Hematopoietic multipotent progenitor cell treated with erythropoietin and hydrocortisone succinate and interleukin-3 and kit ligand, for 15 days (in vitro differentiated cells): Measurements from ENCODE around the gene MSMB.

Experiments
- DNase-seq: peaks from one replicate; pipeline ENCODE4 v3.0.0-alpha.2; 2015; ENCODE audit warnings: low spot score

MSMB gene

GRCh38 chr10:46033602-46034011, 12.5 kb downstream of the MSMB start:
- no peak for DNase-seq

DNA sequence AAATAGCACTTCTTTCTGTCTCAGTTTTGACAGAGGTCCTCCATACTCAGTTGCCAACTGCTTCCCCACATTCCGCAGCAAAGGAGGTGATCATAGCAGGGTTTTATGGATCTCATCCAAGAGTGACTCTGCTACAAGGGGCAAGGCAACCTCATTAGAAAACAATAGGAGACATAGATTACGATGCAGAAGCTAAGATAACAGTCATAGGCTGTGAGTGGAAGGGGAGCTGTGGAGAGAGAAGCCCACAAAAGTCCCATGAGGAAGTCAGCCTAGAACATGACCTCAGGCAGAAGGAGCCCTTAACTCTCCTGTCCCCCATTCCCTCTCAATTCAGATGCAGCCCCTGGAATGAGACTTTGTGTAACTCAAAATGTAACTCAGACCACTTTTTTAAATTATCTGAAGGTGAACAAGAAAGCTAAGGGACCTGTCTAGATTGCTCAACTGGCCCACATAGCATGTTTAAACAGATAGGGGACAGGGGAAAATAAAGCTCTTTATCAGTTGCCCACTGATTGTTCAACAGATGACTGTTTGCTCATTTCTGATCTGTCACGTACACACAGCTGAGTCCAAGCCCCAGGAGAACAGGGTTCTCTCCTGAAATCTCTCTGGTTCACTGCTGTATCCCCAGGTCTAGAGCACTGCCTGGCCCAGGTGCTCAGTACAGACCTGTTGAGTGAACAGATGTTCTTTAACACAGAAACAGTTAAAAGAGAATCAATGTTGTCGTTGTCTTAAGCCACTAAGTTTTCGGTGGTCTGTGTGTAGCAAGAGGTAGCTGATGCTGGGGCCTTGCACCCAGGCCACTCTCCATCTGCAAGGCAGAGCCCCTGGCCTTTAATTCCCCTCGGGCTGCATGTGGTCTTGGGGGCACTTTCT, 14.2 kb downstream of the MSMB start:
- DNase-seq = peak; percentile 20

DNA sequence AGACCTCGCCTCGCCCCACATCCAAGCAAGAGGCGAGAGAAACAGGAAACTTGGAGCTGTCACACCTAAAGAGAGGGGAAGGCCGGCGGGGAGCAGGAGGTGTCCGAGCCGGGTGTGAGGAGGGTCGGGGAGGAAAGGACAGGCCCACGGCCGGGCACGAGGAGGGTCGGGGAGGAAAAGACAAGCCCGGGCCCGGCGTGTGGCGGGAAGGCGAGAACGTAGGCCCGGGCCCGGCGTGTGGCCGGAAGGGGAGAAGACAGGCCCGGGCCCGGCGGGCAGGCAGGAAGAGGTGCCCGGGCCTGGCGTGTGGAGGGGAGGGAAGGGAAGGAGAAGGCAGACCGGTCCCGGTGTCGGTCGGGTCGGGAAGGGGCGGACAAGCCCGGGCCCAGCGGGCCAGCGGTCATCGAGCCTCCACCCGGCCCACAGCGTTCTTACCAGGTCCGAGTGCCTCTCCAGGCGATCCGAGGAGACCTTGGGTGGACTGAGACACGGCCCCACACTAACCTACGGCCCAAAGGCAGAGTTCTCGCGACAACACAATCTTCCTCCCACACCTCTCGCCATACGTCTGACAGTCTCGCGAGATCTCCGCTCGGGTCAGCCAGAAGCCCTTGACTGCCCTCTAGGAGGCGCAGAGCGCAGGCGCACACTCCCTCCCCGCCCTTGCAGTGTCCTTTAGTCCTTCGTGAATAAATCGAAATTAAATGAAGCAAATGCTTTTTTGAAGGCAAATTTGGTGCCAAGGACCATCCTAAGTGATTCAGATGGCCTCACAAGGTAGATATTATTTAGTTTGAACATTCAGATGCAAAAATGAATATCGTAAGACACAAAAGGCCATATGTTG, 15.8 kb downstream of the MSMB start, which contains the start of gene NCOA4:
Gene NCOA4, minus strand, starts transcription at position 533 of the 847 bp plus-strand sequence. CDS start 13,943 bp downstream, outside the sequence.
- peak; percentile 98 for DNase-seq

DNA sequence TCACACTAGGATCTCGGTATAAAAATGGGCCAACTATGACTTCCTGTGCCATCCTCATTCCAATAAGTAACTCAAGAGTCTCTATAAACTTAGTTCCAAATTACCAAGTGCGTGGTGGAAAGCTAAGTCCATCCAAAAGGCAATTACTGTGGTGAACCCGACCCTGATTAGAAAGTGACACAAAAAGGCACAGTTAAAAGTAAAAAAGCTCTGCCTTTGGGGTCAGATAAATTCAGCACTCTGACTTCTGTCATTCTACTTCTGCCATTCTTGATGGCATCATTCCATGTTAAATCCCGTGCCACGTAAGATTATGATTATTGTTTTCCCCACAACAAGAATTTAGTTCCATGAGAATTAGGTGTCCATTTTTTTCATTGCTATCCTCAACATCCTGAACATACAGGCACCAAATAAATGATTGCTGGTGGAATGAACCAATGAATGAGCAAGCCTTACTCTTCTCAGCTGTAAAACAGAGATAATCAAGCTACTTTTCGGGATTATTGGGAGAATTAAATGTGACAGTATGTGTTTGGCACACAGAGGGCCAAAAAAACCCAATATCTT, 16.5 kb downstream of the MSMB start:
- DNase-seq = peak; percentile 42

DNA sequence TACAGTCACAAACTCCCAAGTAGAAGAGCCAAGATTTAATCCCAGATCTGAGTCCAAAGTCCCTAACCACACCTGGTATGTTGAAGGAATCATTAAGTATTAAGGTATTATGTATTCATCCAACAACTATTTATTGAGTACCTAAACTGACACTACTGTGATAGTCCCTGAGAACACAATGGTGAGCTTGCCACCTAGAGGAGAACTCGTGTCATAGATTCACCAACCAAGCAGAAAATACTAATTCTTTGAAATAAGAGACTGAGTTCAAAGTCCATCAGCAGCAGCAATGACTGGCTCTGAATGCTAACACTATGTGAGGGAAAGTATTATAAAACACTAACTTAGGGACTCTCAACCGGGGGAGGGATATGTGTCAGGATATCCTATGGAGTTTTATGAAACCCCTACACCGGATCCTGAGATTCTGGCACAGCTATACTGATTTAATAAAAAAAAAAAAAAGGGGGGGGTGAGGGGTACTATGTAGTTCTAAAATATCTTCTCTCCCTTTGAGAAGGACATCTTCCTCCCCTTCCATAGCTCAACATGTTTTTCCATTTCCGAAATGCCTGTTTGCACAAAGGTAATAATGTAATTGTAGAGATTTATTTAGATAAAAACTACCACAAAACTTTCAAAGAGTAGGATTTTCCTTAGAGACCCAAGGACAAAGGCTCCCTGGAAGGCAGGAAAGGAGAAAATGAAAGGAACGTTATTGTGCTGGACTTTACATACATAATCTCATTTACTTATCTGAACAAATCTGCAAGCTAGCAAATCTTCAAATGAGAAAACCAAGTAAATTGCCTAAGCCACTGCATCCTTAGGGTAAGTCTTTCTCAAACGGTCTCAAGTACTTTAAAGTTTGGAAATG, 17.2 kb downstream of the MSMB start:
- peak; percentile 86 for DNase-seq

GRCh38 chr10:46026106-46026505, 20.0 kb downstream of the MSMB start:
- peak; percentile 11 for DNase-seq

- peak; percentile 47 for DNase-seq
Observed at GRCh38 chr10:46025406-46025805, 20.7 kb downstream of the MSMB start.

- no peak for DNase-seq
Observed at GRCh38 chr10:46024948-46025347, 21.1 kb downstream of the MSMB start.

DNA sequence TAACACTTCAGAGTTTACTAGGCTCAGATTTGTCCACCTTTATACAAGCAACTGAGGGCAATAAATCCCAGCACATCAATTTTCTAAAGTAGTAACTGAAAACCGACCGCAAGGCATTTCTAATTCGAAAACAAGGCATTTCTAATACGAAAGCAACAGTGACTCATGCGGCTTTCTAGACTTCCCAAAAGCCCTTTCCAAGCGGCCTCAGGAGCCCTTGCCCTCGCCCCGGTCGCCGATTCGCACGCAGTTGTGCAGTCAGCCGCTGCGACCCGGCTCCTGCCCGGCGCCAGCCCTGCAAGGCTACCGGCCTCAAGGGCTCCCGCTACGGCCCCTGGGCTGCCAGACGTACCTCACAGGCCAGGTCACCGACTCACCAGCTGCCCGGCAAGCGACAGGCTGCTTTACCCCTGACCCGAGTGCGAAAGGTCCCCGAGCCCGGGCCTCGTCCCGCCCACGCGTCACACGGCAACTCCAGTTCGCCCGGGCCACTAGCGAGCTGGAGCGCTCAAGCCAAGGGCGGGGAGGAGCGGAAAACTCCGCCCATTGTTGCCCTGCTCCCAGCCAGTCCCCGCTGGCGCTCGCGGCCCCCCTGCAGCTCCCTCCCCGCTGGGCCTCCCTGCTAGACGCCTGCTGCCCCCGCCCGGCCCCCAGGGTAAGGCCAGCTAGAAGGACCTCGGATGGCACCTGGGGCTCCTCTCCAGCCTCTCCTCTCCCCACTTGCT, 22.9 kb downstream of the MSMB start:
- DNase-seq = peak; percentile 96

DNA sequence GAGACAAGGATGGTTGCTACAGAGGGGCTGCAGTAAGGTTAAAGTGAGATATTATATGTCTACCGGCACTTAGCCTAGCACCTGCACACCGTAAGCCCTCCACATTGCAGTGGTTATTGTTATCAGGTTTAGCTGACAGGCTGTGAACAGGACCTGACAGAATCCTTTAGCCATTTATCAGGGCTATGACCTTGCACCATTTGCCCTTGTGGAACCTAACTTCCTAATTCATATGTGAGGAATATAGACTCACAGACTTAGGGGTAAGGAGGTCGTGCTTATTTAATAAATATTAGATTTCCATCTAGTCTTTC, 25.8 kb downstream of the MSMB start:
- peak; percentile 42 for DNase-seq

DNA sequence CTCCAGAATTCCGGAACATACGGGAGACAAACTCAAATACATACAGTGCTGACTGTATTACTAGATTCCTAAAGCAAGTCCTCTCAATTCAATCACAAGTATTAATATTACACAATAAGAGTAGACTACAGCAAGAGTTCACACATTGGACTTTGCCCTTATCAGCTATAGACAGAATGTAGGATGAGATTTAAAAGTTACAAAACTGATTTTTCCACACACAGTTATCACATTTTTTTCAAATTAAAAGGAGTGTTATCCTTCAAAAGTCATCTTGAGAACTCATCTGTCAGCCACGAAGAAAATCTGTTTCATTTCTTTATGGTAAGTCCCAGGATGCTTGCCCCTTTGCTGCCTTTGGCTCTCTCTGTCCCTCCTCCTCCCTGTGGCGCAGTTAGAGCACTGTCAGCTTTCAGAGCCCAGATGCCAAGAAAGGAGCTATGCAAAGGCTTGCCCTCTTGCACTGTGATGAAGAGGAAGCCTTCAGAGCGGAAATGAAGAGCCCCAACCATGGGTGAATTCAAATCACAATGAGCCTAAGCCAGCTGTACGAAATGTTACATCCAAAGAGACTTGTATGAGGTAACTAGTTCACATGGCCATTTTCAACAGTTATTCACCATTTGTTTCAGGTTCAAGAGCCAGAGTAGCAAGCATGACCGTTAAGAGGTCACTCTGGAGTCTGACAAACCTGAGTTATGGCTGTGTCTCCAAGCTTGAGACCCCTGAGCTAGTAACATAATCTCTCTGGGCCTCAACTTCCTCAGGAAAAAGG, 26.3 kb downstream of the MSMB start:
- peak; percentile 72 for DNase-seq

DNA sequence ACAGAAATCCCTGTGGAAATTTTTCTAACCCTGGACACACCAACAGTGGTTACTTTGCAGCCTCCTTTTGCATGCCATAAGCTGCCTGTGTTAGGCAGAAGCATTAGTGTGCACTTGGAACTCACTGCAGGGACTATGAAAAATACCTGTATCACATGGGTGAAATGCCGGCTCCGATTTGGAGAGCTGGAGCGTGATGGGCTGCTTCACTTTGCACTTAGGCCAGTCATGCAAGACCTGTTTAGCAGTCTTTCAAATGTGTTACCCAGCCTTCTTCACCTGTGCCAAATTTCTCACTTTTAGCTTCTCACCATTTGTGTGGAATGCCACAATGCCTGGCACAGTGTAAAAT, 26.9 kb downstream of the MSMB start:
- peak; percentile 30 for DNase-seq

- DNase-seq = peak; percentile 88
Observed at GRCh38 chr10:46018453-46019176, 27.5 kb downstream of the MSMB start.

DNA sequence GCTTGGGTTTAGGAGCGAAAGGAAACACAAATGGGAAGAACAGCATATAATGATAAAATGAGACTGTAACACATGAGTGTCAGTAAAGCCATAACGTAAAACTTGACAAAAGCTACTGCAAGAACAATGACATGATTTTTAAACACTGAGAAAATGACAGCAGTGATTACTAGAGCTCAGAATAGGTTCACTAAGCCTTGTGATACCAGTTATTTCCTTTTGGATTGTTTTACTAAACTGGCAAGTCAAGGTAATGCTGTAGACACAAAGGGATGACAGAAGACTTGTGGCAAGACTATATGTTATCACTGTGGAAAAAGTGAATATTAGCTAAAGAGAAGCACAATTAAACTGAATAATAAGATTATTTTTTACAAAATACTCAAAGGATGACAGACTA, 28.3 kb downstream of the MSMB start:
- DNase-seq = peak; percentile 38

DNA sequence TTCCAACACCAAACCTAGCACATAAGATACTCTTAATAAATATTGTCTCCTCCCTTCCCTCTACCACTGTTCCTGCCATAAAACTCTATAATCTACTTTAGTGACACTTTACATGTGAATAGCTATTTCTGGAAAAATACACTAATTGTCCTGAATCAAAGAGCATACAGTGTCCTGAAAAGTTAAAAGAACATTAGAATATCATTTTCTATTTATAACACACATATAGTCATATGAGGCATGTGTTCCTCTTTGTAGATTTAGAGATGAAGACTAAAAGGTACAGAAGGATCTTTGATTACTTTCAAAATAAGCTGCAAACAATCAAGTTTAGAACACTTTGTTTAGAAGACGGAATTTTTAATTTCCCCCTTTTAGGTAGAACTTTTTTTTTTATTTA, 29.3 kb downstream of the MSMB start:
- peak; percentile 18 for DNase-seq

- DNase-seq = peak; percentile 12
Observed at GRCh38 chr10:46016190-46016589, 29.9 kb downstream of the MSMB start.

DNA sequence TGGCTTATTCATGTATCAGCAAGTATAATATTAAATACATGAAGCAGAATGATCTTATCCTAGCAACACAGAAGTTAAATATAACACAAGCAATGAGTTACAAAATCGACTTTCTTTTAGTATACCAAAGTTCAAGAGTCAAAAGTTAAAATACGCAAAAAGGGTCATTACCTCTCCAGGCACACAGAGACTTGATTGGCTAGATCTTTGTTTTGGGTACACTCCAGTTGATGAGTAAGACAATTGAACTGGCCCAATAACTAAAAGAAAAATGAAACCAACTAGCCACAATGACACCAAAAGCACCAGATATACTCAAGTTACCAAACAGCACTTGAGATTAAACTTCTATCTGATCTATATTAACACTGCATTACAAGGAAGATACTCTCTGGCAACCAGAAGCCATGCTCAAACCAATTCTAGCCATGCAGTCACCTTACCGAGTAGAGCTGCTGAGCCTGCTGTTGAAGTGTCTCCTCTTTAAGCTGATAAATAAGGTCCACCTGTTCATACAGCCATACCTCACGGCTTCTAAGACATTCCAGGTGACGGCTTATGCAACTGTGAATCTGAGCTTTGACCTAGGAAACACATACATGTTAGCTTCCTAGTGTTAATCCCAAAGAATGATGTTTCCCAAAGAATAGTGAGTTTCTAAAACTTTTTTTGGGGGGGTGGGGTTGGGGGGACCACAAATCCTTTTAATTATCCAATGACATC, 31.2 kb downstream of the MSMB start:
- DNase-seq = peak; percentile 38

DNA sequence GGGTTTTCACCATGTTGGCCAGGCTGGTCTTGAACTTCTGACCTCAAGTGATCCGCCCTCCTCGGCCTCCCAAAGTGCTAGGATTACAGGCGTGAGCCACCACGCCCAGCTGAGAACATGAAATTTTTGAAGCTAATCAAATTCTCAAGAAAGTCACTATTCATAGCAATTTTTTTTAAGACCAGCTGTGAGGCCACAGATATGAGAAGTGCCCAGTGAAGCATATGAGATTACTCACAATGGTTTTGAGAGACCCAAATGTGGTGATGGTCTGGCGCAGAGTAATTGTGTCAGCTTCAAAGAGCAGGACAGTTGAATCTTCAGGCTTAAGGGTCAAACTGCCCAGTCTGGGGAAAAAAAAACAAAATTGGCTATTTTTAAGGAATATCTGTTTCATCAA, 31.9 kb downstream of the MSMB start:
- DNase-seq = peak; percentile 65

DNA sequence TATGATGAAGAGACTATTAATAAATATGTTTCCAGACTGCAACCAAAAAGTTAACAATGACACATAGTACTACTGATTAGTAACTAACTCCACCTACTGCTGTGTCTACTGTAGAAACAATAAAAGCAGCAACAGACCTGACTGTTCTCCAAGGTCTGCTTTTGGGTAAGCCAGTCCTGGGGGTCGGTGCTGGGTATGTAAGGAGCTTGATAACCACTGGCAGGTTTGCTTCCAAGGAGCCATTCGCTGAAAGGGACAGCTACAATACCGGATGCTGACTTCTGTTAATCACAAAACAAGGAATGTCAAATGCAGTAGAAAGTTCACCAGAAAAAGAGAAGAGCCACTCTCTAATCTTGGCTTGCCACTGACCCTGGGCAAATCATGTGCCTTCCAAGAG, 33.3 kb downstream of the MSMB start:
- DNase-seq = no peak
